GM18873 (cell line): ENCODE data around the gene UBE2D3.

Experiments
- ATAC-seq: cut with Tn5 transposase; IDR thresholded peaks from one replicate; pipeline ENCODE4 v1.9.1; 2021; ENCODE audit warnings: mild to moderate bottlenecking, moderate library complexity, moderate number of reproducible peaks; ENCODE audit not compliant: unreplicated experiment, low FRiP score

Gene UBE2D3

GRCh38 chr4:102759831-102760644 lies 67.3 kb downstream of the UBE2D3 start:
- ATAC-seq, result peak; percentile 53

- no peak for ATAC-seq
These were observed 68.8 kb downstream of the UBE2D3 start for GRCh38 chr4:102758241-102759160.

- no peak for ATAC-seq
These were observed 69.7 kb downstream of the UBE2D3 start for GRCh38 chr4:102757681-102758080.

GRCh38 chr4:102754044-102754443 lies 73.3 kb downstream of the UBE2D3 start:
- no peak for ATAC-seq

- no peak for ATAC-seq
These were observed 75.4 kb downstream of the UBE2D3 start for GRCh38 chr4:102751941-102752340.
